ENCODE data around the gene SETD4. TPM values are rescaled to one million over a fixed set of nuclear protein-coding genes. Genes with fewer than 3 reads are reported as not detected.

SETD4 gene
- total RNA-seq, 1 experiment from 2014 or later = 22.6 TPM

DNA sequence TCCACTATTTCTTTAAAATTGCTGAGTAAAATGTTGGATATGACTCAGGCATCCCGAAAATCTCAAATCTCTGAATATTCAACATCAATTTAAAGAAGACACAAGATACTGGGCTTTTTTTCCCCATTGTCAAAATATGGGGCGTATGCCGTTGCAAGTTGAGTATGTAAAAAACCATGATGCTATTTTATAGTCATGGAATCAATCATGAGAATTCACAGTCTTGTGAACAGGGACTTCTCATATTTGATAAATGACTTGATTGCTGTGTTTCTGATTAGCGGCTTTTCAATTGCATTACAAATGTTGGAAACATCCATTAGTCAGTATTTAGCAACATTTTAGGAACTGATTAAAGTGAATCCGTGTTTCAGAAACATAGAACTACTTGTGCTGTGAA, 45.3 kb downstream of the SETD4 start:
- H3K27me3 Mint-ChIP-seq (ENCODE audit: insufficient read depth, unreplicated experiment) = peaks cover 40% of the 10 kb centered on the region
- peaks cover 6% of the 10 kb centered on the region for H3K4me1 Mint-ChIP-seq (ENCODE audit: insufficient read depth, unreplicated experiment)
- H3K9me3 Mint-ChIP-seq (ENCODE audit: unreplicated experiment) = no peaks in the 10 kb centered on the region
- H3K27ac Mint-ChIP-seq (ENCODE audit: low read depth, unreplicated experiment) = no peak overlapping the region
- TF ChIP-seq, protein P1, sequence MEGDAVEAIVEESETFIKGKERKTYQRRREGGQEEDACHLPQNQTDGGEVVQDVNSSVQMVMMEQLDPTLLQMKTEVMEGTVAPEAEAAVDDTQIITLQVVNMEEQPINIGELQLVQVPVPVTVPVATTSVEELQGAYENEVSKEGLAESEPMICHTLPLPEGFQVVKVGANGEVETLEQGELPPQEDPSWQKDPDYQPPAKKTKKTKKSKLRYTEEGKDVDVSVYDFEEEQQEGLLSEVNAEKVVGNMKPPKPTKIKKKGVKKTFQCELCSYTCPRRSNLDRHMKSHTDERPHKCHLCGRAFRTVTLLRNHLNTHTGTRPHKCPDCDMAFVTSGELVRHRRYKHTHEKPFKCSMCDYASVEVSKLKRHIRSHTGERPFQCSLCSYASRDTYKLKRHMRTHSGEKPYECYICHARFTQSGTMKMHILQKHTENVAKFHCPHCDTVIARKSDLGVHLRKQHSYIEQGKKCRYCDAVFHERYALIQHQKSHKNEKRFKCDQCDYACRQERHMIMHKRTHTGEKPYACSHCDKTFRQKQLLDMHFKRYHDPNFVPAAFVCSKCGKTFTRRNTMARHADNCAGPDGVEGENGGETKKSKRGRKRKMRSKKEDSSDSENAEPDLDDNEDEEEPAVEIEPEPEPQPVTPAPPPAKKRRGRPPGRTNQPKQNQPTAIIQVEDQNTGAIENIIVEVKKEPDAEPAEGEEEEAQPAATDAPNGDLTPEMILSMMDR (IDR thresholded peaks at IDR 0.05; ENCODE audit: unreplicated experiment) = no peak
- H3K4me3 Mint-ChIP-seq (ENCODE audit: unreplicated experiment) = no peak overlapping the region
- DNase-seq (ENCODE audit: unreplicated experiment) = no peak
- BruUV-seq (replicated peaks) = no TSS peak
- no peaks in the 10 kb centered on the region for H3K36me3 Mint-ChIP-seq (ENCODE audit: insufficient read depth, unreplicated experiment)
- CTCF ChIA-PET = no interaction called here
- intact Hi-C loops (cut with micrococcal nuclease) = no loop called here
- POLR2A ChIA-PET = no interaction called here

DNA sequence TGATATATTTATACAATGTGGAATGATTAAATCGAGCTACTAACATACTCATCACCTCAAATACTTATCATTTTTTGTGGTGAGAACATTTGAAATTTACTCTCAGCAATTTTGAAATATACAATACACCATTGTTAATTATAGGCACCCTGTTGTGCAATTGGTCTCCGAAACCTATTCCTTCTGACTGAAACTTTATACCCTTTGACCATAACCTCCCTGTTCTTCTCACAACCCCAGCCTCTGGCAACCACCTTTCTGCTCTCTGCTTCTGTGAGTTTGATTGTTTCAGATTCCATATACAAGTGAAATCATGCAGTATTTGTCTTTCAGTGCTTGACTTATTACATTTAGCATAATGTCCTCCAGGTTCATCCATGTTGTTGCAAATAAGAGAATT, 49.5 kb downstream of the SETD4 start:
- CTCF ChIA-PET = interaction anchor here (1.9 kb wide), 1 partner anchor 17 kb away, joined by 8 read pairs; no protein-coding TSS in a partner anchor
- TF ChIP-seq, protein P1 (IDR thresholded peaks at IDR 0.05; ENCODE audit: unreplicated experiment) = no peak
- peaks cover 6% of the 10 kb centered on the region for H3K4me1 Mint-ChIP-seq (ENCODE audit: insufficient read depth, unreplicated experiment)
- H3K27ac Mint-ChIP-seq (ENCODE audit: low read depth, unreplicated experiment) = no peak overlapping the region
- no peak overlapping the region for H3K4me3 Mint-ChIP-seq (ENCODE audit: unreplicated experiment)
- DNase-seq (ENCODE audit: unreplicated experiment) = peak; percentile 21
- POLR2A ChIA-PET = no interaction called here
- no peaks in the 10 kb centered on the region for H3K36me3 Mint-ChIP-seq (ENCODE audit: insufficient read depth, unreplicated experiment)
- intact Hi-C loops (cut with micrococcal nuclease) = no loop called here
- no peaks in the 10 kb centered on the region for H3K9me3 Mint-ChIP-seq (ENCODE audit: unreplicated experiment)
- peaks cover 44% of the 10 kb centered on the region for H3K27me3 Mint-ChIP-seq (ENCODE audit: insufficient read depth, unreplicated experiment)
- BruUV-seq (replicated peaks) = no TSS peak

DNA sequence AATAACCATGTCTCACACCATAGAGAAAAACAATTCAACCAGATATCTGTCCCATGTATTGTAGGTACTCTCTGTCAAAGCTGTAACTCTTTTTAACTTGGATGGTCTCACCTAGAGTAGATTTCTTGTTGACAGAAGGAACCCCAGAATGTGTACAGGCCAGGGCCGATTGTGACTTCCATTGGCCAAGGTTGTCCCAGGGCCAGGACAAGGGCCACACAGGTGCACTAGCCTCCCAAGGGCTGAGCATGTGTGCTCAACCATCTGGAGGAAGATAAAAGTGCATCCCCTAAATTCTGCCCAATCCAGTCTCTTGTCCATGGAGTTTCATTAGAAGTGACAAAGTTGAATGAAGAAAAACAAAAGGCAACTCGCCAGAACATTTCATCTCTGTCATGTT, 51.8 kb downstream of the SETD4 start:
- peaks cover 6% of the 10 kb centered on the region for H3K4me1 Mint-ChIP-seq (ENCODE audit: insufficient read depth, unreplicated experiment)
- ChIA-PET POLR2A (no interaction called here), CTCF (no interaction called here)
- no peak overlapping the region for H3K27ac Mint-ChIP-seq (ENCODE audit: low read depth, unreplicated experiment)
- peaks cover 37% of the 10 kb centered on the region for H3K27me3 Mint-ChIP-seq (ENCODE audit: insufficient read depth, unreplicated experiment)
- H3K4me3 Mint-ChIP-seq (ENCODE audit: unreplicated experiment) = no peak overlapping the region
- no peaks in the 10 kb centered on the region for H3K9me3 Mint-ChIP-seq (ENCODE audit: unreplicated experiment)
- no peak for DNase-seq (ENCODE audit: unreplicated experiment)
- no TSS peak for BruUV-seq (replicated peaks)
- H3K36me3 Mint-ChIP-seq (ENCODE audit: insufficient read depth, unreplicated experiment) = no peaks in the 10 kb centered on the region
- intact Hi-C loops (cut with micrococcal nuclease) = no loop called here
- TF ChIP-seq, protein P1 (IDR thresholded peaks at IDR 0.05; ENCODE audit: unreplicated experiment) = no peak

DNA sequence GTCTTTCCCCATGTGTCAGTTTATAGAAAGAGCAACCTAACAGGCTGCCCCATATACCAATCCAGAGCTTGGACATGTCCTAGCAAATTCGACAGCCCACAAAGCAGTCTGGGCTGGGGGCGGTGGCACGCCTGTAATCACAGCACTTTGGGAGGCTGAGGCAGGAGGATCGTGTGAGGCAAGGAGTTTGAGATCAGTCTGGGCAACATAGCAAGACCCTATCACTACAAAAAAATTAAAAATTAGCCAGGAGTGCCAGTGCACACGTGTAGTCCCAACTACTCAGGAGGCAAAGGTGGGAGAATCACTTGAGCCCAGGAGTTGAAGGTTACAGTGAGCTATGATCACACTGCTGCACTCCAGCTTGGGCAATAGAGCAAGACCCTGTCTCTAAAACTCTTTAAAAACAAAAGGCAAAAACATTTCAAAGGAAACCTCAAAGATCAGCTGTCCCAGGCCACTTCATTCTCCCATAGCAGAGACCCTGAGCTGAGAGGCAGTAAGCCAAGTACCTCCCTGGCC, 54.4 kb downstream of the SETD4 start:
- Mint-ChIP-seq H3K4me1 (ENCODE audit: insufficient read depth, unreplicated experiment) (peaks cover 4% of the 10 kb centered on the region), H3K27me3 (ENCODE audit: insufficient read depth, unreplicated experiment) (peaks cover 29% of the 10 kb centered on the region), H3K27ac (ENCODE audit: low read depth, unreplicated experiment) (no peak overlapping the region), H3K36me3 (ENCODE audit: insufficient read depth, unreplicated experiment) (no peaks in the 10 kb centered on the region), H3K4me3 (ENCODE audit: unreplicated experiment) (no peak overlapping the region), H3K9me3 (ENCODE audit: unreplicated experiment) (peaks cover 7% of the 10 kb centered on the region)
- no peak for DNase-seq (ENCODE audit: unreplicated experiment)
- no TSS peak for BruUV-seq (replicated peaks)
- intact Hi-C loops (cut with micrococcal nuclease) = no loop called here
- TF ChIP-seq, protein P1 (IDR thresholded peaks at IDR 0.05; ENCODE audit: unreplicated experiment) = no peak
- ChIA-PET CTCF (interaction anchor here (0.7 kb wide), 3 partner anchors 21 to 958 kb away, joined by 3 to 5 read pairs (median 3); no protein-coding TSS in a partner anchor), POLR2A (no interaction called here)
